Measurements from ENCODE around the gene IFNG.

- TF ChIP-seq CTCF (IDR thresholded peaks at IDR 0.05 in 8 of 11, conservative IDR thresholded peaks at IDR 0.05 in 3 of 11) = no peak
- TF ChIP-seq POLR2A (IDR thresholded peaks at IDR 0.05) = no peak
These were observed 22.2 kb downstream of the IFNG start for GRCh38 chr12:68137335-68137830.
